Kidney (tissue), 14 donors: ENCODE results near the gene SLC44A3. TPM values are rescaled to one million over a fixed set of nuclear protein-coding genes. Genes with fewer than 3 reads are reported as not detected.

Experiments
- DNase-seq, 5 donors: peaks; one replicate each; pipeline ENCODE4 v3.0.0-alpha.2; 2013 to 2020
- FAIRE-seq: peaks from 2 replicates; lab custom pipeline; 2012; peaks lifted over from hg19 to GRCh38; lab: Jason Lieb, UNC
- H3K27ac ChIP-seq, 2 donors: one replicate each; pipeline ENCODE4 v1.7.0; 2013; ENCODE audit warnings: low read depth in 2 of 2, low read length in 2 of 2, inconsistent platforms in 1 of 2
- H3K27me3 ChIP-seq: one replicate; pipeline ENCODE4 v1.7.1; 2013; ENCODE audit warnings: low read length, inconsistent platforms; ENCODE audit not compliant: control insufficient read depth, insufficient read depth
- H3K36me3 ChIP-seq, 3 donors: one replicate each; pipeline versions ENCODE4 v1.7.0 to v1.7.1; 2013; ENCODE audit warnings: low read length in 3 of 3, control low read depth in 1 of 3, inconsistent platforms in 1 of 3; ENCODE audit not compliant: insufficient read depth in 3 of 3, control insufficient read depth in 2 of 3
- H3K4me1 ChIP-seq, 3 donors: one replicate each; pipeline versions ENCODE4 v1.7.0 to v1.7.1; 2013; ENCODE audit warnings: low read length in 3 of 3, inconsistent platforms in 1 of 3, low read depth in 1 of 3; ENCODE audit not compliant: control insufficient read depth in 2 of 3, insufficient read depth in 2 of 3
- H3K4me3 ChIP-seq, 3 donors: one replicate each; pipeline versions ENCODE4 v1.7.0 to v1.8.1; 2013; ENCODE audit warnings: low read length in 3 of 3, control low read depth in 1 of 3, inconsistent platforms in 1 of 3
- H3K9ac ChIP-seq, 3 donors: one replicate each; pipeline versions ENCODE4 v1.7.0 to v1.7.1; 2013; ENCODE audit warnings: low read length in 3 of 3, control low read depth in 1 of 3, inconsistent platforms in 1 of 3
- H3K9me3 ChIP-seq, 3 donors: one replicate each; pipeline versions ENCODE4 v1.7.0 to v1.7.1; 2013; ENCODE audit warnings: low read length in 3 of 3, control low read depth in 1 of 3, inconsistent platforms in 1 of 3; ENCODE audit not compliant: control insufficient read depth in 2 of 3, insufficient read depth in 1 of 3
- intact Hi-C: fragments of 100-400 bp; cut with DNase I; formaldehyde crosslinking; loops from one replicate; pipeline ENCODE4 v1.11.1; 2022
- polyA plus RNA-seq: library from polyadenylated mRNA; stranded (reverse); fragments of 350-450 nt; fragmentation: Illumina TruSeq; extraction: RNeasy Lipid Tissue Mini Kit (QIAGEN cat#74804); gene quantifications from one replicate; pipeline ENCODE4 v1.2.3, GENCODE V29; 2014; ENCODE audit warnings: low read depth, low replicate concordance; ENCODE audit not compliant: insufficient read depth
- total RNA-seq: library from RNA; stranded (reverse); fragmentation: NEBNext Ultra II Directional; extraction: Animal tissue kit (Norgen Biotek cat#: 25700); gene quantifications from one replicate; pipeline ENCODE4 v1.2.1, GENCODE V29; 2021
- TF ChIP-seq, protein P1 (sequence below): IDR thresholded peaks from 3 replicates; pipeline ENCODE4 v1.5.1; 2012; ENCODE audit warnings: mild to moderate bottlenecking, moderate library complexity, borderline replicate concordance; ENCODE audit not compliant: insufficient read depth; ENCODE audit errors: extremely low read depth
- donor health status: control.
- donor health status: control.
- donor health status: control.
- donor health status: control.
- donor health status: control.
- donor health status: DM: yes; HTN: yes; CAD: no.
- donor health status: Normal renal cell carcinoma (clear cell type).

The SLC44A3 gene
- total and polyA plus RNA-seq, 2 donors from 2014 or later: 35.2 to 49.6 TPM

DNA sequence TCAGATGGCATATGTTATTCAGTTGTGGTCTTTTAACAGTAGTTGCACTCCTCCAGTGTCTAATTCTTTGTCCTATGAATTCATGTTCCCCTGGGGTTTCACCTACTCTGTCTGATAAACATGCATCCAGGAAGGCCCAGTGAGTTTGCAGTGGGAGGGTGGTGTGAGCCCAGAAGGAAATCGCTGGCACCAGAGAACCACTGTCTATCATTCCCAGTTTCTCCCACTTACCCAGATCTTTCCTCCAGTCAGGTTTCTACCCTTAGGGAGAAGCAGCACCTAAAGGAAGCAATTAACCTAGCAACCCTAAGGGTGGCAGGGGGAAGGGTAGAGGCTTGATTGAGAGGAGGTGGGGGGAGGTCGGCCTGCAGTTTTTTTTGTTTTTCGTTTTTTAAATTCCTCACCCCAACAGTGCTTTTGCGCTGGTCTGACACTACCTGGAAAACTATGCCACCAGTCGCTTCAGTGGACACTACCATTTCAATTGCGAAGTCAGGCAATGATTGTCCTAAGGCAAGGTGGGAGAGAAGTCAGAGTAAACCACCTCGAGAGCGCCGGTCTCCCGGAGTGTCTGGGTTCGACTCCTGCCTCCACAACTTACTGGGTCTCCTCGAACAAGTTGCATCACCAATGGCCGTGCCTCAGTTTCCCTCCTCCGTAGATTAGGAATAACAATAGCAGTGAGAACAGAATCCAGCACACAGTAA lies 766 bp upstream of the SLC44A3 start:
- TF ChIP-seq, protein P1, sequence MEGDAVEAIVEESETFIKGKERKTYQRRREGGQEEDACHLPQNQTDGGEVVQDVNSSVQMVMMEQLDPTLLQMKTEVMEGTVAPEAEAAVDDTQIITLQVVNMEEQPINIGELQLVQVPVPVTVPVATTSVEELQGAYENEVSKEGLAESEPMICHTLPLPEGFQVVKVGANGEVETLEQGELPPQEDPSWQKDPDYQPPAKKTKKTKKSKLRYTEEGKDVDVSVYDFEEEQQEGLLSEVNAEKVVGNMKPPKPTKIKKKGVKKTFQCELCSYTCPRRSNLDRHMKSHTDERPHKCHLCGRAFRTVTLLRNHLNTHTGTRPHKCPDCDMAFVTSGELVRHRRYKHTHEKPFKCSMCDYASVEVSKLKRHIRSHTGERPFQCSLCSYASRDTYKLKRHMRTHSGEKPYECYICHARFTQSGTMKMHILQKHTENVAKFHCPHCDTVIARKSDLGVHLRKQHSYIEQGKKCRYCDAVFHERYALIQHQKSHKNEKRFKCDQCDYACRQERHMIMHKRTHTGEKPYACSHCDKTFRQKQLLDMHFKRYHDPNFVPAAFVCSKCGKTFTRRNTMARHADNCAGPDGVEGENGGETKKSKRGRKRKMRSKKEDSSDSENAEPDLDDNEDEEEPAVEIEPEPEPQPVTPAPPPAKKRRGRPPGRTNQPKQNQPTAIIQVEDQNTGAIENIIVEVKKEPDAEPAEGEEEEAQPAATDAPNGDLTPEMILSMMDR: no peak
- Histone ChIP-seq H3K27ac (peak overlapping the region; percentile 71 to 91), H3K36me3 (peaks cover 0 to 2% (median 0%) of the 10 kb centered on the region in 3 donors), H3K4me1 (peaks cover 3 to 17% (median 15%) of the 10 kb centered on the region in 3 donors), H3K9me3 (no peaks in the 10 kb centered on the region), H3K9ac (peak overlapping the region; percentile 50 to 91 (median 64)), H3K4me3 (peak overlapping the region; percentile 74 to 92 (median 81)), H3K27me3 (no peaks in the 10 kb centered on the region)
- intact Hi-C loops: no loop called here
- DNase-seq: no peak
- no peak for FAIRE-seq

DNA sequence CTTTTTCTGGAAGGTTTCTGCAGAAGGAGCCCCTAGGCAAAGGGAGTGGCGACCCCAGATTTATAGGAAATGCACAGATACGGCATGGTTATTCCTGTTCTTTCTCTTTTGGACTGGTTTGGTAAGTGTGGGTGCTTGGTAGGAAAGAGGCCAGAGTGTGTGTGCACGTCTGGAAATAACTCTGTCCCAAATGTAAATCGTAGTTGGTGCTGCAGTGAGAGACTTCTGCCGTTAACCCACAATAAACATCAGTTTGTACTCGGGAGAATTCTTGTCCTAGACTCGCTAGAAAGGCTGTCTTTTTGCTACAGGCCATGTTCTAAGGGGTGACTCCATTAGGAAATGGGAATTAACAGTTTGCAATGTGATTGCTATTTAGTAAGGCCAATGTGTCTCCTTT lies 779 bp downstream of the SLC44A3 start:
- H3K9me3 ChIP-seq: no peaks in the 10 kb centered on the region

DNA sequence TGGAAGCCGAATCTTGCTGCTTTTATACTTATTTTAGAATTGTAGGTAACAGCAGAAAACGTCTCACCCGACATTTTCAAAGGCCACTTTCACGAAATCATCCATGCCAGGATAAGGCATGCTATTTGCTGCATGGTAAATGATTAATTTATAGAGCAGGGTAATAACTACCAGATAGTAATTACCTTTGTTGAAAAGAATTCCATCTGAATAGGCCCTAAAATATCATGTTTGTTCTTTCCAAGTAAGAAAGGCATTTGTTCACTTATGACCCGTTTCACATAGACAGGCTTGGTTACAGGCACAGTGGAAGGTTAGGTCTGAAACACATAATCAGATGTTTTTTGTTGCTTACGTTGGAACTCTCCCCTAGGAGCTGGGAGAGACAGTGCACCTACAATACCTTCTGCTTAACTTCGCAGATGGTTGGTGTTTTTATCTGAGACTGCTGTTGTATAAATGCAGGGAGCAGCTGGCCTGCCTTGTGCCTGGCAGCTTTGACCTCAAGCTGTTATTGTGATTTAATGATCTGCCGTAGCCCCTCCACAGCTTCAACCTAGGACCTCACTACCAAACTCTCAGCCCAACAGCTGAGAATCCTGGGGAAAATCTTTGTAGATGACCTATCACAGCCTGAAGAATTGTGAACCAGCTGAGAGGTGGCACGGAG lies 1.6 kb downstream of the SLC44A3 start:
- Histone ChIP-seq H3K27ac (peak overlapping the region; percentile 64 to 91), H3K36me3 (peaks cover 2 to 14% (median 4%) of the 10 kb centered on the region in 3 donors), H3K4me1 (peaks cover 3 to 17% (median 15%) of the 10 kb centered on the region in 3 donors), H3K4me3 (peak overlapping the region; percentile 1 to 78 (median 74)), H3K9me3 (no peaks in the 10 kb centered on the region), H3K9ac (peak overlapping the region; percentile 3 to 80 (median 37)), H3K27me3 (no peaks in the 10 kb centered on the region)
- FAIRE-seq: no peak
- TF ChIP-seq, protein P1: no peak
- peak in 4 of 5 donors; percentile 52 to 80 (median 70) for DNase-seq
- intact Hi-C loops: no loop called here

More for the DNA sequence above, 779 bp downstream of the SLC44A3 start:
- Histone ChIP-seq H3K27me3 (no peaks in the 10 kb centered on the region), H3K4me1 (peaks cover 3 to 17% (median 15%) of the 10 kb centered on the region in 3 donors), H3K9ac (peak overlapping the region; percentile 13 to 80 (median 37)), H3K36me3 (peaks cover 2 to 10% (median 2%) of the 10 kb centered on the region in 3 donors), H3K4me3 (peak overlapping the region; percentile 50 to 78 (median 74)), H3K27ac (peak overlapping the region; percentile 64 to 91)
- TF ChIP-seq, protein P1: no peak
- FAIRE-seq: no peak
- peak in 1 of 5 donors; percentile 46 for DNase-seq
- intact Hi-C loops: no loop called here
